SU-DHL-6 (cell line): Measurements from ENCODE around the gene LEF1.

Experiments
- H2AFZ ChIP-seq: fragments of 200-600 bp; sonication (generic); 2 replicates; pipeline ENCODE4 v1.6.1; 2014; ENCODE audit warnings: low read depth, mild to moderate bottlenecking, moderate library complexity, mixed read lengths, antibody characterized with exemption, low read length; ENCODE audit not compliant: severe bottlenecking
- H3F3A ChIP-seq: fragments of 200-600 bp; shearing (Covaris generic); 2 replicates; pipeline ENCODE4 v1.6.0; 2016; ENCODE audit warnings: antibody characterized with exemption, mild to moderate bottlenecking; ENCODE audit not compliant: insufficient read depth
- H3K27ac ChIP-seq: fragments of 200-600 bp; sonication (generic); 2 replicates; pipeline ENCODE4 v1.5.1; 2016; ENCODE audit warnings: low read depth, mild to moderate bottlenecking, low read length, moderate library complexity, mixed read lengths
- H3K27me3 ChIP-seq: fragments of 200-600 bp; sonication (generic), shearing (Covaris generic); 2 replicates; pipeline ENCODE4 v1.6.0; 2014; ENCODE audit warnings: mild to moderate bottlenecking, low read length
- H3K36me3 ChIP-seq: fragments of 200-600 bp; sonication (generic); 2 replicates; pipeline ENCODE4 v1.6.1; 2014; ENCODE audit warnings: mild to moderate bottlenecking, low read length, mixed read lengths
- H3K4me2 ChIP-seq: fragments of 300-600, 200-600 bp; shearing (Covaris generic), sonication (generic); 2 replicates; pipeline ENCODE4 v1.6.0; 2014; ENCODE audit warnings: low read length, low read depth, mild to moderate bottlenecking; ENCODE audit not compliant: poor library complexity, severe bottlenecking
- H3K4me3 ChIP-seq: fragments of 200-600 bp; sonication (generic); 2 replicates; pipeline ENCODE4 v1.5.1; 2014; ENCODE audit warnings: antibody characterized with exemption, low read length, mild to moderate bottlenecking, mixed read lengths; ENCODE audit not compliant: insufficient read depth, poor library complexity, severe bottlenecking
- H3K79me2 ChIP-seq: fragments of 200-600 bp; sonication (generic); 2 replicates; pipeline ENCODE4 v1.6.1; 2014; ENCODE audit warnings: mild to moderate bottlenecking, low read length, moderate library complexity; ENCODE audit not compliant: insufficient read depth
- H3K9ac ChIP-seq: fragments of 200-600 bp; sonication (generic); 2 replicates; pipeline ENCODE4 v1.7.0; 2014; ENCODE audit warnings: mild to moderate bottlenecking, low read length
- H3K9me2 ChIP-seq: fragments of 200-600 bp; sonication (generic); replicated peaks from 2 replicates; pipeline ENCODE4 v1.6.1; 2014; ENCODE audit warnings: low read length; ENCODE audit not compliant: insufficient read depth
- H3K9me3 ChIP-seq: fragments of 200-600 bp; sonication (generic); 2 replicates; pipeline ENCODE4 v1.6.1; 2014; ENCODE audit warnings: low read length, mixed read lengths; ENCODE audit not compliant: insufficient read depth
- H4K20me1 ChIP-seq: fragments of 200-600 bp; sonication (generic); 2 replicates; pipeline ENCODE4 v1.6.1; 2014; ENCODE audit warnings: low read depth, mild to moderate bottlenecking, antibody characterized with exemption, low read length, moderate library complexity, mixed read lengths
- CTCF ChIP-seq: fragments of 200-600 bp; sonication (generic); IDR thresholded peaks from one replicate; pipeline ENCODE4 v1.5.1; 2017; ENCODE audit warnings: antibody characterized with exemption, mild to moderate bottlenecking, low read length, moderate library complexity; ENCODE audit not compliant: insufficient read depth, poor library complexity, severe bottlenecking
- EZH2phosphoT487 ChIP-seq: fragments of 200-600 bp; sonication (generic), shearing (Covaris generic); conservative IDR thresholded peaks from 2 replicates; pipeline ENCODE4 v1.6.1; 2018; ENCODE audit warnings: mild to moderate bottlenecking, antibody characterized with exemption, low read length, moderate library complexity, mixed read lengths

Gene LEF1

DNA sequence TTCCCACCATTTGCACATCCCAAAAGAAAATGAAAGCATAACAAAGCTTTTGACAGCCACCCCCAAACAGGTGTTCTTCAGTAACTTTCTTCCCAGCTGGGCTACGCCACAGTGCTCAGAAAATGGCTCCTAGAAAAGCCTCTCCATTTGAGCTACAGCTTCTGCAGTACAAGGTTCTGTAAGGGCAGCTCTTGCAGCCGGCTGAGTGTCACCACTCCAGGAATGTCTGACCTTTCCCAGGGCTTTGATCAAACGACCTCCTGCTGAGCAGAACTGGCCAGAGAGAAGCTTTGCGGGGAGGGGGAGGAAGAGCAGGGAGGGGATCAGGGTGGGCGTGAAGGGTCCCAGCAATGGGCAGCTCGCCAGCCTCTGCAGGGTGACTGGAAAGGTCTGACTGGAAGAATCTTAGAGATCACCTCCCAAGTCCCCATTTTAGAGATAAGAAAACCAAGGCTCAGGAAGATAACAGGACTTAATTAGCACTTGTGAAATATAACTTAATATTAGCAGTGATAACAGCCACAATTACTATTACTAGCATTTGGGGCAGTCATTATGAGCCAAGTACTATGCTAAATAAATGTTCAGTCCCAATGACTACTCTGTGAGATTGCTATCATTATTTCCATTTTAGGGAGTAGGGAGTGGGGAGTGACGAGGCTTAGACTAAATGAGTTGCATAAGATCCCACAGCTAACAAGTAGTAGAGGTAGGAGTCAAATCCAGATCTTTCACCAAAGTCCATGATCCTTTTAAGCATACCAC, 51.1 kb downstream of the LEF1 start:
- no peaks in the 10 kb centered on the region for H3K9me3 ChIP-seq
- H2AFZ ChIP-seq, result no peak overlapping the region
- TF ChIP-seq EZH2phosphoT487 (no peak), CTCF (no peak)
- no peaks in the 10 kb centered on the region for H3F3A ChIP-seq
- no peak overlapping the region for H3K4me3 ChIP-seq
- no peak overlapping the region for H3K9ac ChIP-seq
- H3K79me2 ChIP-seq, result 0 out of 2 replicates have a peak, but pooled peaks cover 25% of the 10 kb centered on the region
- no peaks in the 10 kb centered on the region for H3K27me3 ChIP-seq
- H3K27ac ChIP-seq, result no peak overlapping the region
- H3K4me2 ChIP-seq, result no peak overlapping the region
- no peaks in the 10 kb centered on the region for H4K20me1 ChIP-seq
- H3K9me2 ChIP-seq, result no peaks in the 10 kb centered on the region
- no peaks in the 10 kb centered on the region for H3K36me3 ChIP-seq

DNA sequence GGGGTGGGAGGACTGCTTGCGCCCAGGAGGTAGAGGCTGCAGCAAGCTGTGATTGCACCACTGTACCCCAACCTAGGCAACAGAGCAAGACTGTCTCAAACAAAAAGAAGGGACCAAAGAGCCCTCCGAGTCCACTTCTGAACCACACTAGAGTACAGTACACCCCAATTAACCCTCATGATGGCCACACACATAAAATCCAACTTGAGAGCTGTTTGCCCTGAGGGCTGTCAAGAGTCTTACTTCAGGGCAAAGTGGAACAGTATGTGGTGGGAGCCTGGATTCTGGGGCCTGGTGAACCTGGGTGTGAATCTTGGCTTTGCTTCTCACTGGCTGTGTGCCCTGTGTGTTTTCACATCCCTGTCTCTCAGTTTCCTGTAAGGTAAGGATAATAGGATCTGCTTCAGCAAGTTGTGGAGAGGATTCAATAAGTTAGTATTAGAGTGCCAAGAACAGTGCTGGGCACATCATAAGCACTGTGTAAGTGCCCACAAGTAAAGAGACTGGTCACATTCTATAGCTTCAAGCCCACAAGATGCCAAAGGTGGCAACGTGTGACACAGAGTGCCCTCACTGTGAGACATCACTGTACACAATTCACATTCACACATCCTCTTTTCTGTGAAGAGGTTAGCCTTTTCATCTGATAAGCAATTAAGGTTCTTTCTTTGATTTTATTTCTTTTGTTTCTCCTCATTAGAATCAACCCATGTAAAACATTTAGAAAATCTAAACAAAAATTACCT, 52.1 kb downstream of the LEF1 start:
- H3K9me2 ChIP-seq, result no peaks in the 10 kb centered on the region
- no peaks in the 10 kb centered on the region for H3K27me3 ChIP-seq
- H3K36me3 ChIP-seq, result no peaks in the 10 kb centered on the region
- TF ChIP-seq EZH2phosphoT487, result no peak
- TF ChIP-seq CTCF, result no peak
- H4K20me1 ChIP-seq, result no peaks in the 10 kb centered on the region
- H3K9ac ChIP-seq, result no peak overlapping the region
- H3F3A ChIP-seq, result no peaks in the 10 kb centered on the region
- H2AFZ ChIP-seq, result no peak overlapping the region
- H3K27ac ChIP-seq, result no peak overlapping the region
- no peak overlapping the region for H3K4me3 ChIP-seq
- H3K9me3 ChIP-seq, result no peaks in the 10 kb centered on the region
- H3K79me2 ChIP-seq, result peaks cover 32% of the 10 kb centered on the region; the same call in 1 of the 2 replicates
- H3K4me2 ChIP-seq, result no peak overlapping the region

DNA sequence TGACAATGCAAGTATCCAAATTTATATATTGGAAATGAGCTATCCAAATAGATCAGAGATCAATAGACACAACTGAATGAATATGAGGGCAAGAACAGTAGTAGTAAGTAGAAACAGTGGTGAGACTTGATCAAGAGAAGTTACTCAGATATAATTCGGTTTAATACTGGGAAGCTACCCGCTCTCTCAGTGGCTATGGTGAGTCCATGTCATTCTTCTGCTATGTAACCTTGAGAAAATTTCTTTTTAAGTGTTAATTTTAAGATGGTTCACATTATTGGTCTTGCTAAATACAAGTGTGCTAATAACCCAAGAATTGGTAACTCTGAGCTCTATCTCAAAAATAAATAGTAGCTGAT, 53.6 kb downstream of the LEF1 start:
- H3K79me2 ChIP-seq, result peaks cover 26% of the 10 kb centered on the region; the same call in 1 of the 2 replicates
- no peaks in the 10 kb centered on the region for H3K36me3 ChIP-seq
- no peaks in the 10 kb centered on the region for H3K9me3 ChIP-seq
- H4K20me1 ChIP-seq, result no peaks in the 10 kb centered on the region
- H3K27ac ChIP-seq, result no peak overlapping the region
- H3K4me3 ChIP-seq, result no peak overlapping the region
- no peak overlapping the region for H3K9ac ChIP-seq
- TF ChIP-seq EZH2phosphoT487 (no peak), CTCF (no peak)
- no peaks in the 10 kb centered on the region for H3K9me2 ChIP-seq
- H2AFZ ChIP-seq, result no peak overlapping the region
- H3K4me2 ChIP-seq, result no peak overlapping the region
- H3K27me3 ChIP-seq, result no peaks in the 10 kb centered on the region
- no peaks in the 10 kb centered on the region for H3F3A ChIP-seq
